Neural crest cell (in vitro differentiated cells): ENCODE results near the gene RAD23B. TPM values are rescaled to one million over a fixed set of nuclear protein-coding genes. Genes with fewer than 3 reads are reported as not detected.
A peak's percentile ranks its signal among the peaks of the same experiment; 100 is the strongest.
"Not testable (repeated sequence)": the region's sequence is repeated elsewhere in the genome, so short reads cannot be mapped to it uniquely, and the experiment has no call there.

Source experiments
- DNase-seq: peaks from one replicate; pipeline ENCODE4 v3.0.0; 2021; ENCODE audit warnings: low read depth, mixed read lengths, low spot score
- H3K27ac Mint-ChIP-seq: one replicate; pipeline ENCODE4 v1.8.0; 2021; ENCODE audit warnings: mild to moderate bottlenecking, mixed read lengths; ENCODE audit not compliant: unreplicated experiment
- H3K27me3 Mint-ChIP-seq: 2 replicates; pipeline ENCODE4 v1.8.0; 2021; ENCODE audit warnings: low read depth, mild to moderate bottlenecking, mixed read lengths
- H3K36me3 Mint-ChIP-seq: 2 replicates; pipeline ENCODE4 v1.8.0; 2021; ENCODE audit warnings: low read depth, mild to moderate bottlenecking, mixed read lengths
- H3K4me1 Mint-ChIP-seq: 2 replicates; pipeline ENCODE4 v1.8.0; 2021; ENCODE audit warnings: mixed read lengths
- H3K4me3 Mint-ChIP-seq: one replicate; pipeline ENCODE4 v1.8.0; 2021; ENCODE audit warnings: mild to moderate bottlenecking, mixed read lengths
- H3K9me3 Mint-ChIP-seq: 2 replicates; pipeline ENCODE4 v1.8.0; 2021; ENCODE audit warnings: mixed read lengths
- total RNA-seq: library from RNA; stranded (reverse); gene quantifications from 2 replicates; pipeline ENCODE4 v1.2.1, GENCODE V29; 2021
- TF ChIP-seq, protein P1 (sequence below): fragments of 200-600 bp; sonication (generic); conservative IDR thresholded peaks from 2 replicates; pipeline ENCODE4 v1.5.0; 2021; ENCODE audit warnings: antibody characterized with exemption, mild to moderate bottlenecking

The RAD23B gene
- total RNA-seq, 1 donor from 2014 or later, result 141 TPM

DNA sequence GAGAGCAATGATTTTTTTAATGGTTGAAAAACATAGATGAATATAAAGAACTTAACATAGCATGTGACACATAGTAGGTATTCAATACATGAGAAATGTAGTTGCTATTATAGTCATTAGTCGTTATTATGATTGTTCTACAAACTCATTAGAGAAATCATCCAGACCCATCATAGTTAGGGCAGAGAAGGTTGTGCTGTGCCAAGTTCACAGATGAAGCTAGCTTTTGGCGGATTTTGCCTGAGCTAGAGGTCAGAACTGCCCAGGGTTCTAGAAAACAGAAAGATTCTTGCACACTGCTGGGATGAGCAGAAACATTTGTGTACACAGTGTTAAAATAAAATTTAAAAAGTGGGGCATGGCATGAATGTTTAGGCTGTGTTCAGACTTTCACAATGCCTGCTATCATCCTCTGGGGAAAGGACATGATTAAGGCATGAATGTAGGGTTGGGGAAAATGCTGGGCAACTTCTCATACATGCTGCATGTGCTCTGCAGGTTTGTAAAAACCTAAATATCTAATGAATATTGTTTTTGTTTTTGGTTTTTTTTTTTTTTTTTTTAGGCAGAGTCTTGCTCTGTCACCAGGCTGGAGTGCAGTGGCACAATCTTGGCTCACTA lies 33.3 kb upstream of the RAD23B start:
- Mint-ChIP-seq H3K27me3 (no peaks in the 10 kb centered on the region), H3K4me3 (no peak overlapping the region), H3K4me1 (peaks cover 11% of the 10 kb centered on the region), H3K9me3 (peaks cover 2% of the 10 kb centered on the region), H3K36me3 (no peaks in the 10 kb centered on the region), H3K27ac (no peak overlapping the region)
- no peak for DNase-seq
- TF ChIP-seq, protein P1, sequence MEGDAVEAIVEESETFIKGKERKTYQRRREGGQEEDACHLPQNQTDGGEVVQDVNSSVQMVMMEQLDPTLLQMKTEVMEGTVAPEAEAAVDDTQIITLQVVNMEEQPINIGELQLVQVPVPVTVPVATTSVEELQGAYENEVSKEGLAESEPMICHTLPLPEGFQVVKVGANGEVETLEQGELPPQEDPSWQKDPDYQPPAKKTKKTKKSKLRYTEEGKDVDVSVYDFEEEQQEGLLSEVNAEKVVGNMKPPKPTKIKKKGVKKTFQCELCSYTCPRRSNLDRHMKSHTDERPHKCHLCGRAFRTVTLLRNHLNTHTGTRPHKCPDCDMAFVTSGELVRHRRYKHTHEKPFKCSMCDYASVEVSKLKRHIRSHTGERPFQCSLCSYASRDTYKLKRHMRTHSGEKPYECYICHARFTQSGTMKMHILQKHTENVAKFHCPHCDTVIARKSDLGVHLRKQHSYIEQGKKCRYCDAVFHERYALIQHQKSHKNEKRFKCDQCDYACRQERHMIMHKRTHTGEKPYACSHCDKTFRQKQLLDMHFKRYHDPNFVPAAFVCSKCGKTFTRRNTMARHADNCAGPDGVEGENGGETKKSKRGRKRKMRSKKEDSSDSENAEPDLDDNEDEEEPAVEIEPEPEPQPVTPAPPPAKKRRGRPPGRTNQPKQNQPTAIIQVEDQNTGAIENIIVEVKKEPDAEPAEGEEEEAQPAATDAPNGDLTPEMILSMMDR, result no peak

DNA sequence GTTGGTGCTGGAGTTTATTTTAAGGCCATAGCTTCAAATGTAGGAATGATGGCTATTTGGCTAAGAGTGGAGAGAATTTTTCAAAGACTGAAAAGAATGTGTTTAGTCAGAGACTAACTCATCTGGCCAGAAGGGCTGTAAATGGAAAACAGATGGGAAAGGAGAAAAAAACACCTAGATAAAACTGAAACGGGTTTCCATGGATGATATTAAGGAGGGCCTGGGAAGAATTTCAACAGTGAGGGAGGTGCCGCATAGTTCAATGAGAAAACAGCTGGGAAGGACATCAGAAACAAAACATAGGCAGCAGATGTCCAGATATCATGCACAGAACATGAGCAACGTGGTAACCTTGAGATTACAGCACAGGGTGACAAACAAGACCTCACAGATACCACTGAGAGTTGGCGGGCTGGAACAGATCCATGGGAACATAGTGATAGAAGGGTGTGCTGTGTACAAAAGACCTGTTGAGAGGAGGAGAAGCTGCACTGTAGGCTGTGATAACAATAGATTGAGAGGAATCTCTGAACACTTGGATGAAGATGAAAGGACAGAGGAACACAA lies 31.2 kb upstream of the RAD23B start:
- H3K9me3 Mint-ChIP-seq, result peaks cover 2% of the 10 kb centered on the region
- no peaks in the 10 kb centered on the region for H3K36me3 Mint-ChIP-seq
- H3K27me3 Mint-ChIP-seq, result no peaks in the 10 kb centered on the region
- no peak overlapping the region for H3K4me3 Mint-ChIP-seq
- TF ChIP-seq, protein P1, result no peak
- H3K27ac Mint-ChIP-seq, result no peak overlapping the region
- no peak for DNase-seq
- H3K4me1 Mint-ChIP-seq, result peaks cover 11% of the 10 kb centered on the region

DNA sequence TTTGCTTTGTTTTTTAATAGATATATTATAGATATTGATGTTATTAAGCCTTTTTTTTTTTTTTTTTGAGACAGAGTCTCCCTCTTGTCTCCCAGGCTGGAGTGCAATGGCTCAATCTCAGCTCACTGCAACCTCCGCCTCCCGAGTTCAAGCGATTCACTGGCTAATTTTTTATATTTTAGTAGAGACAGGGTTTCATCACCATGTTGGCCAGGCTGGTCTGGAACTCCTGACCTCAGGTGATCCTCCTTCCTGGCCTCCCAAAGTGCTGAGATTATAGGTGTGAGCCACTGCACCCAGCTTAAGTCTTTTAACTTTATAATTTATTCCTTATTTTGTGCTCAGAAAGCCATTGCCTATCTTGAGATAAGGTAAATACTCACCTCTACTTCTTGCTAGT lies 24.2 kb upstream of the RAD23B start:
- TF ChIP-seq, protein P1, result no peak
- Mint-ChIP-seq H3K27me3 (no peaks in the 10 kb centered on the region), H3K4me1 (peaks cover 16% of the 10 kb centered on the region), H3K27ac (no peak overlapping the region), H3K4me3 (no peak overlapping the region), H3K9me3 (no peaks in the 10 kb centered on the region), H3K36me3 (no peaks in the 10 kb centered on the region)
- no peak for DNase-seq

DNA sequence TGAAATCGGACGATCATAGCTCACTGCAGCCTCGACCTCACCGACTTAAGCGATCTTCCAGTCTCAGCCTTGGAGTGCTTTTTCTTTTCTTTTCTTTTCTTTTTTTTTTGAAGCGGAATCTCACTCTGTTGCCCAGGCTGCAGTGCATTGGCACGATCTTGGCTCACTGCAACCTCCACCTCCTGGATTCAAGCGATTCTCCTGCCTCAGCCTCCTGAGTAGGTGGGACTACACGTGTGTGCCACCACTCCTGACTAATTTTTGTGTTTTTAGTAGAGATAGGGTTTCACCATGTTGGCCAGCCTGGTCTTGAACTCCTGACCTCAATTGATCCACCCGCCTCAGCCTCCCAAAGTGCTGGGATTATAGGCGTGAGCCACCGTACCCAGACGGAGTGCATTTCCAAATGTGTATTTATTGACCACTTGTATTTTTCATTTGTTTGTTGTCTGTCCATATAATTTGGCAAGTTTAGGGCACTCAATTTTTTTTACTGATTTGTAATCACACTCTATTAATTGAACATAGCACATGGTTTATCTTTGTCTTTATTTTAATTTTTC lies 23.2 kb upstream of the RAD23B start:
- not testable (repeated sequence) for H3K27ac Mint-ChIP-seq, H3K9me3 Mint-ChIP-seq, H3K27me3 Mint-ChIP-seq, H3K36me3 Mint-ChIP-seq, H3K4me3 Mint-ChIP-seq, DNase-seq
- H3K4me1 Mint-ChIP-seq, result peaks cover 16% of the 10 kb centered on the region

DNA sequence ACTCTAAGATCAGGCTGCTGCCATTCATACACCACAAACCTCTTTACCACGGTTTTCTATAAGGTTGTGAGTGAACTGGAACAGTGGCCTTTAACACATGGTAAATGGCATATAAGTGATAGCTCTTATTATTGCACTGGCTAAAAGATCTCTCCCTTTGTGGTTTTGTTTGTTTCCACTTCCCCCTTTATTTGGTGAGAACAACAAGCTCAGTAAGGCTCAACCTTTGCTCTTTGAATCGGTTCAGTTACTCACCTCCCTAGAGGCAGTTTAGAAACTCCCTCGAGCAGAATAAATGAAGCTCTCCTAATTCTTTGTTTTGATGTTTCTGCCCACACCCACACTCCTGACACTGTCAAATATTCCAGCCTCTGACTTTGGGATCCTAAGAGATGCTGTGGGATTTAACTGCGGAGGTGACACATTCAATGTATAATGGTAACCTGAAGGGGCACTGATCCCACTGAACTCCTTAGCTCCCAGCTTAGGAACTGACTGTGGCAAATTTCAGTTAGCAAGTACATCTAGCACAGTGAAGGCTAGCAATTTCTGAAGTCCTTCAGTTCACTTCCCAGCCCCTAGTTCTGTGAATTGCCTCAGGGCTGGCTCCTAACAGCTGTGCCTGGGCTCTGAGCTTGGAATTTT lies 22.5 kb upstream of the RAD23B start:
- no peak overlapping the region for H3K4me3 Mint-ChIP-seq
- no peak for DNase-seq
- H3K27ac Mint-ChIP-seq, result no peak overlapping the region
- H3K27me3 Mint-ChIP-seq, result no peaks in the 10 kb centered on the region
- H3K4me1 Mint-ChIP-seq, result peaks cover 16% of the 10 kb centered on the region
- TF ChIP-seq, protein P1, result no peak
- H3K36me3 Mint-ChIP-seq, result peaks cover 3% of the 10 kb centered on the region
- peaks cover 3% of the 10 kb centered on the region for H3K9me3 Mint-ChIP-seq

DNA sequence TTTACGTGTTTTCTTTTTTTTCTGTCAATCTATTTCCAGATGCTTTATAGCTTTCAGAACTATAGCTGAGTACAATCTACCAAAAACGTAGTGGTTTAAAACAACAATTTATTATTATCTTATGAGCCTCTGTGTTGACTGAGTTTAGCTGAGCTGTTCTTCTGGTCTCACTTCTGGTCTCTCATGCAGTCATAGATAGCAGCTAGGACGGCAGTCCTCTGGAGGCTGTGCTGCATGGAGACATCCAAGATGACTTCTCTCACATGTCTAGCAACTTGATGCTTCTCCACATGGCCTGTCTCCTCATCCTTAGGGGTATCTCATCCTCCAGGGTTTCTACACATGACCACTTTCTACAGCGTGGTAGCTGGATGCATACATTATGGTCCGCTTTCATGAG lies 22.0 kb upstream of the RAD23B start:
- peak overlapping the region; percentile 10 for H3K27ac Mint-ChIP-seq
- no peaks in the 10 kb centered on the region for H3K27me3 Mint-ChIP-seq
- DNase-seq, result no peak
- TF ChIP-seq, protein P1, result no peak
- peaks cover 3% of the 10 kb centered on the region for H3K36me3 Mint-ChIP-seq
- H3K9me3 Mint-ChIP-seq, result peaks cover 3% of the 10 kb centered on the region
- H3K4me3 Mint-ChIP-seq, result no peak overlapping the region
- H3K4me1 Mint-ChIP-seq, result peaks cover 16% of the 10 kb centered on the region
